HCT116 (cell line): Measurements from ENCODE around the gene TNFSF8. TPM values are rescaled to one million over a fixed set of nuclear protein-coding genes. Genes with fewer than 3 reads are reported as not detected.

Experiments used
- ATAC-seq: fragments of 200-7000 bp; cut with Tn5 transposase; 2 replicates; pipeline ENCODE4 v1.9.1; 2020; ENCODE audit warnings: mild to moderate bottlenecking, moderate library complexity
- BruUV-seq: library from RNA; stranded (reverse); fragments of 400-500 nt; replicated peaks from 2 replicates; lab custom pipeline; 2021; lab: Mats Ljungman, UMichigan
- CTCF ChIA-PET: fragments of 300-600 bp; sonication (Branson Sonifier 250); formaldehyde crosslinking; loops from one replicate; lab custom pipeline; 2021; ENCODE audit warnings: antibody characterized with exemption; lab: Charles Lee
- POLR2A ChIA-PET: fragments of 300-600, 350-600 bp; sonication (Branson Sonifier 250); formaldehyde crosslinking; loops from one replicate; lab custom pipeline; 2021; ENCODE audit warnings: antibody characterized with exemption; lab: Charles Lee
- RAD21 ChIA-PET, 2 experiments: fragments of 300-600 bp; sonication (Branson Sonifier 250); formaldehyde crosslinking; loops; one replicate each; lab custom pipeline; 2023; ENCODE audit warnings: low total read pairs in 2 of 2; ENCODE audit not compliant: uncharacterized antibody in 2 of 2, unreplicated experiment in 2 of 2, low non-redundant PET in 1 of 2; lab: Charles Lee
- DNase-seq: peaks from one replicate; pipeline ENCODE4 v3.0.0-alpha.2; 2010; ENCODE audit warnings: low read depth, low spot score
- H2AFZ ChIP-seq: fragments of 200-600 bp; shearing (Covaris generic), sonication (generic); 2 replicates; pipeline ENCODE4 v1.6.1; 2017; ENCODE audit warnings: low read depth, mixed run types, mixed read lengths, antibody characterized with exemption, low read length; ENCODE audit not compliant: poor library complexity, severe bottlenecking
- H3K27ac ChIP-seq: 2 replicates; pipeline ENCODE4 v1.5.1; 2012; ENCODE audit warnings: low read depth, low read length
- H3K27me3 ChIP-seq: fragments of 200-600 bp; sonication (generic); 2 replicates; pipeline ENCODE4 v1.6.1; 2016; ENCODE audit warnings: mixed run types, low read length, mixed read lengths; ENCODE audit not compliant: insufficient read depth
- H3K36me3 ChIP-seq, 2 experiments: fragments of 200-500 bp in 1 of 2; fragments of 200-600 bp in 1 of 2; sonication (Bioruptor generic) in 1 of 2; sonication (generic) in 1 of 2; 2 replicates each; pipeline versions ENCODE4 v1.5.1 to v1.6.1; 2014 to 2016; ENCODE audit warnings: low read length in 2 of 2, inconsistent platforms in 1 of 2, mixed read lengths in 1 of 2, mixed run types in 1 of 2; ENCODE audit not compliant: insufficient read depth in 2 of 2, control insufficient read depth in 1 of 2
- H3K4me1 ChIP-seq, 2 experiments: fragments of 200-600 bp in 1 of 2; sonication (generic) in 1 of 2; 2 replicates each; pipeline versions ENCODE4 v1.5.1 to v1.6.1; 2012 to 2017; ENCODE audit warnings: low read length in 2 of 2, inconsistent platforms in 1 of 2, mild to moderate bottlenecking in 1 of 2, mixed read lengths in 1 of 2, mixed run types in 1 of 2, moderate library complexity in 1 of 2; ENCODE audit not compliant: insufficient read depth in 2 of 2, control insufficient read depth in 1 of 2
- H3K4me2 ChIP-seq: fragments of 200-600 bp; sonication (generic); 2 replicates; pipeline ENCODE4 v1.6.1; 2017; ENCODE audit warnings: mixed run types, low read length, mixed read lengths
- H3K4me3 ChIP-seq, 2 experiments: fragments of 200-600 bp in 1 of 2; sonication (generic) in 1 of 2; replicated peaks in 1 of 2; 2 replicates each; pipeline ENCODE4 v1.5.1; 2011 to 2016; ENCODE audit warnings: low read length in 2 of 2, control low read depth in 1 of 2, low read depth in 1 of 2, mild to moderate bottlenecking in 1 of 2, mixed read lengths in 1 of 2, mixed run types in 1 of 2
- H3K79me2 ChIP-seq: fragments of 200-600 bp; sonication (generic); 2 replicates; pipeline ENCODE4 v1.6.1; 2017; ENCODE audit warnings: mild to moderate bottlenecking, mixed run types, low read length, moderate library complexity, mixed read lengths; ENCODE audit not compliant: insufficient read depth
- H3K9ac ChIP-seq: fragments of 200-600 bp; sonication (generic); 2 replicates; pipeline ENCODE4 v1.6.1; 2016; ENCODE audit warnings: low read length, mixed read lengths
- H3K9me2 ChIP-seq: fragments of 200-600 bp; sonication (generic), shearing (Covaris generic); 2 replicates; pipeline ENCODE4 v1.6.1; 2017; ENCODE audit warnings: mixed run types, mild to moderate bottlenecking, moderate library complexity; ENCODE audit not compliant: insufficient read depth
- H3K9me3 ChIP-seq, 2 experiments: fragments of 200-500 bp in 1 of 2; fragments of 200-600 bp in 1 of 2; sonication (Bioruptor generic) in 1 of 2; sonication (generic) in 1 of 2; 2 replicates each; pipeline ENCODE4 v1.6.1; 2014 to 2017; ENCODE audit warnings: low read length in 2 of 2, mixed read lengths in 2 of 2, inconsistent platforms in 1 of 2, low read depth in 1 of 2, mild to moderate bottlenecking in 1 of 2, mixed run types in 1 of 2, moderate library complexity in 1 of 2; ENCODE audit not compliant: control insufficient read depth in 1 of 2, insufficient read depth in 1 of 2
- H4K20me1 ChIP-seq: fragments of 200-600 bp; sonication (generic), shearing (Covaris generic); 2 replicates; pipeline ENCODE4 v1.6.1; 2017; ENCODE audit warnings: mixed run types, mild to moderate bottlenecking, moderate library complexity; ENCODE audit not compliant: insufficient read depth
- CBX3 ChIP-seq: IDR thresholded peaks from 2 replicates; pipeline ENCODE4 v1.6.1; 2012; ENCODE audit warnings: low read depth
- CEBPB ChIP-seq: IDR thresholded peaks from 2 replicates; pipeline ENCODE4 v1.6.1; 2012; ENCODE audit warnings: low read depth
- CTCF ChIP-seq, 3 experiments: fragments of 200-600 bp in 1 of 3; sonication (generic) in 1 of 3; IDR thresholded peaks in 2 of 3; conservative IDR thresholded peaks in 1 of 3; 2 replicates each; pipeline ENCODE4 v1.5.1; 2012 to 2017; ENCODE audit warnings: low read depth in 2 of 3, low read length in 2 of 3, antibody characterized with exemption in 1 of 3, borderline replicate concordance in 1 of 3, control low read depth in 1 of 3, mild to moderate bottlenecking in 1 of 3, mixed read lengths in 1 of 3, mixed run types in 1 of 3, moderate library complexity in 1 of 3; ENCODE audit not compliant: insufficient read depth in 1 of 3
- EGR1 ChIP-seq: IDR thresholded peaks from 2 replicates; pipeline ENCODE4 v1.6.1; 2012; ENCODE audit warnings: low read depth
- ELF1 ChIP-seq: IDR thresholded peaks from 2 replicates; pipeline ENCODE4 v1.6.1; 2012; ENCODE audit warnings: low read depth, borderline replicate concordance
- EZH2 ChIP-seq: fragments of 200-600 bp; sonication (generic); IDR thresholded peaks from 2 replicates; pipeline ENCODE4 v1.6.1; 2017; ENCODE audit warnings: antibody characterized with exemption, mixed run types
- JUND ChIP-seq: IDR thresholded peaks from 2 replicates; pipeline ENCODE4 v1.6.1; 2012
- MAX ChIP-seq: IDR thresholded peaks from 2 replicates; pipeline ENCODE4 v1.6.1; 2012
- REST ChIP-seq: IDR thresholded peaks from 2 replicates; pipeline ENCODE4 v1.6.1; 2012; ENCODE audit warnings: low read depth
- SIN3A ChIP-seq: IDR thresholded peaks from 2 replicates; pipeline ENCODE4 v1.6.1; 2012; ENCODE audit warnings: low read depth
- SRF ChIP-seq: IDR thresholded peaks from 2 replicates; pipeline ENCODE4 v1.6.1; 2012; ENCODE audit warnings: low read depth
- TCF7L2 ChIP-seq: IDR thresholded peaks from 2 replicates; pipeline ENCODE4 v1.7.0; 2011; ENCODE audit warnings: borderline replicate concordance, inconsistent platforms; ENCODE audit not compliant: insufficient read depth, insufficient read length; ENCODE audit errors: extremely low read depth
- ZFX ChIP-seq: fragments of 450-650 bp; IDR thresholded peaks from 2 replicates; pipeline ENCODE4 v1.6.1; 2017
- intact Hi-C: fragments of 100-400 bp; cut with micrococcal nuclease; formaldehyde crosslinking; loops from 2 replicates; pipeline ENCODE4 v1.10.0; 2022
- total RNA-seq: library from RNA; stranded (reverse); gene quantifications from one replicate; pipeline ENCODE4 v1.2.1, GENCODE V29; 2021; ENCODE audit not compliant: unreplicated experiment

TNFSF8 gene
- total RNA-seq, 1 experiment from 2014 or later, result not detected

GRCh38 chr9:114937516-114937915 is 7.1 kb upstream of the TNFSF8 start:
- no peak overlapping the region for H3K4me2 ChIP-seq
- DNase-seq, result no peak
- H3K79me2 ChIP-seq, result no peaks in the 10 kb centered on the region
- no peak overlapping the region for H2AFZ ChIP-seq
- no peak overlapping the region for H3K9ac ChIP-seq
- CTCF ChIA-PET, result no interaction called here
- TF ChIP-seq ELF1 (no peak), SRF (no peak), CEBPB (no peak), JUND (no peak), EZH2 (no peak), SIN3A (no peak), ZFX (no peak), CTCF (IDR thresholded peaks at IDR 0.05 in 2 of 3, conservative IDR thresholded peaks at IDR 0.05 in 1 of 3; ENCODE audit: borderline replicate concordance in 1 of 3, insufficient read depth in 1 of 3, low read depth in 2 of 3, low read length in 2 of 3) (no peak), REST (no peak), EGR1 (no peak), TCF7L2 (no peak), MAX (no peak), CBX3 (no peak)
- ATAC-seq, result no peak
- no peak overlapping the region for H3K27ac ChIP-seq
- no peaks in the 10 kb centered on the region for H3K4me1 ChIP-seq
- POLR2A ChIA-PET, result no interaction called here
- no peaks in the 10 kb centered on the region for H3K9me3 ChIP-seq
- no peaks in the 10 kb centered on the region for H3K9me2 ChIP-seq
- peaks cover 18% of the 10 kb centered on the region for H3K27me3 ChIP-seq
- RAD21 ChIA-PET, result no interaction called here
- intact Hi-C loops, result no loop called here
- no peaks in the 10 kb centered on the region for H3K36me3 ChIP-seq
- no peaks in the 10 kb centered on the region for H4K20me1 ChIP-seq
- BruUV-seq, result no TSS peak
- no peak overlapping the region for H3K4me3 ChIP-seq
